Coronary artery (tissue), 2 donors: ENCODE measurements around the gene PJVK.
"Not testable (repeated sequence)": the region's sequence is repeated elsewhere in the genome, so short reads cannot be mapped to it uniquely, and the experiment has no call there.

Source experiments
- DNase-seq: peaks from one replicate; pipeline ENCODE4 v3.0.0-alpha.2; 2017; ENCODE audit warnings: low spot score
- H3K27ac ChIP-seq, 2 donors: fragments of 200-600 bp; sonication (generic); one replicate each; pipeline ENCODE4 v1.5.1; 2016 to 2019
- H3K4me3 ChIP-seq: fragments of 200-600 bp; sonication (generic); 2 replicates; pipeline ENCODE4 v1.5.1; 2016; ENCODE audit warnings: mild to moderate bottlenecking, moderate library complexity
- CTCF ChIP-seq: fragments of 200-600 bp; sonication (generic); IDR thresholded peaks from one replicate; pipeline ENCODE4 v1.5.1; 2019; ENCODE audit warnings: antibody characterized with exemption

Gene PJVK

DNA sequence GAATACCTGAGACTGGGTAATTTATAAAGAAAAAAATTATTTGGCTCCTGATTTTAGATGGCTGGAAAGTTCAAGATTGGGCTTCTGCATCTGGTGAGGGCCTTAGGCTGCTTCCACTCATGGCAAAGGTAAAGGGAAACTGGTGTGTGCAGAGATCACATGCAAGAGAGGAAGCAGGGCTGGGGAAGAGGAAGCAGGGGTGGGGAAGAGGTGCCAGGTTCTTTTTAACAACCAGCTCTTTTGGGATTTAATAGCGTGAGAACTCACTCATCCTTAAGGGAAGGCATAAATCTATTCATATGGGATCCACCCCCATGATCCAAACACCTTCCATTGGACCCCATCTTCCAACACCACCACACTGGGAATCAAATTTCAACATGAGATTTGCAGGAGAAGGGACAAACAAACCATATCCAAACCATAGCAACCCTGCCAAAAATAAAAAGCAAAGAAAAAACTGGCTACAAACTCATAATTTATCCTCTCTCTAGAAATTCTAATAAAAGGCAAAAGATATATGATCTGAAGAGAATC, 30.6 kb upstream of the PJVK start:
- DNase-seq = no peak
- TF ChIP-seq CTCF = no peak
- Histone ChIP-seq H3K4me3 (no peak overlapping the region), H3K27ac (no peak overlapping the region)

GRCh38 chr2:178422097-178422496, 29.1 kb upstream of the PJVK start:
- Histone ChIP-seq H3K4me3 (no peak overlapping the region), H3K27ac (no peak overlapping the region)
- no peak for TF ChIP-seq CTCF
- no peak for DNase-seq

GRCh38 chr2:178423746-178424145, 27.4 kb upstream of the PJVK start:
- DNase-seq, H3K4me3 ChIP-seq, H3K27ac ChIP-seq: not testable (repeated sequence)

DNA sequence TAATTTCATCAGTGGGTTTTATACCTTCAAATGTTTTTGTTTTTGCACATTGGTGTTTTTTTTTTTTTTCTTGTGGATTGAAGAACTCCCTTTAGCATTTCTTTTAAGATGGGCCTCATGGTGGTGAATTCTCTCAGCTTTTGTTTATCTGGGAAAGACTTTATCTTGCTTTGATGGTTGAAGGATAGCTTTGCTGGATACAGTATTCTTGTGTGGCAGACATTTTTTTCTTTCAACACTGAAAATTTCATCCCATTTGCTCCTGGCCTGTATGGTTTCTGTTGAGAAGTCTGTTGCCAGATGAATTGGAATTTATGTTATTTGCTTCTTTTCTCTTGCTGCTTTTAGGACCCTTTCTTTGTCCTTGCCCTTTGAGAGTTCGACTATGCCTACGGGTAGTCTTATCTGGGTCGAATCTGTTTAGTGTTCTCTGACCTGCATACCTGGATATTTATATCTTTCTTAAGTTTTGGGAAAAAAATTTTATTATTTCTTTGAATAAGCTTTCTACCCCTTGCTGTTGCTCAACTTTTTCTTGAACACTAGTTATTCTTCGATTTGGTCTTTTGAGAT, 25.8 kb upstream of the PJVK start:
- DNase-seq = no peak
- Histone ChIP-seq H3K27ac (no peak overlapping the region), H3K4me3 (no peak overlapping the region)
- no peak for TF ChIP-seq CTCF

GRCh38 chr2:178426388-178426787, 24.8 kb upstream of the PJVK start:
- no peak overlapping the region for H3K4me3 ChIP-seq
- DNase-seq = no peak
- no peak overlapping the region for H3K27ac ChIP-seq
- no peak for TF ChIP-seq CTCF

DNA sequence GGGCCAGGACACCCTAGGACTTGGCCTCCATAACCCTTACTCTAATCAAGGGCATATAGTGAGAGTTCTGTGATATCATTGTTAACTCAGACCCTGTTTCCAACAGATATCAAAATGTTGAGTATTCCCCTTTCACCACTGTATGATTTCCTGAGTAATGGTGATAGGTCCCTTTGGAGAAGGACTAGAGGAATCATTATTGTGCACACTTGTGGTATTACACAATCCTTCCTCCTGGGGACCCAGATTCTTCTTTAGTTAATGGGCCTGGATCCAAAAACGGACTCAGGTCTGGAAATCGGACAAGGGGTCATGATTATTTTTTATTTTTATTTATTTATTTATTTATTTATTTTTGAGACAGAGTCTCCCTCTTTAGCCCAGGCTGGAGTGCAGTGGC, 23.7 kb upstream of the PJVK start:
- H3K27ac ChIP-seq = no peak overlapping the region
- no peak overlapping the region for H3K4me3 ChIP-seq
- DNase-seq = no peak
- no peak for TF ChIP-seq CTCF

GRCh38 chr2:178428396-178428806, 22.8 kb upstream of the PJVK start:
- no peak for DNase-seq
- H3K27ac ChIP-seq = no peak overlapping the region
- no peak overlapping the region for H3K4me3 ChIP-seq
- TF ChIP-seq CTCF = no peak

GRCh38 chr2:178429336-178429735, 21.8 kb upstream of the PJVK start:
- no peak overlapping the region for H3K27ac ChIP-seq
- no peak for TF ChIP-seq CTCF
- DNase-seq = no peak
- H3K4me3 ChIP-seq = no peak overlapping the region
